Suprapubic skin (tissue), 3 donors: Measurements from ENCODE around the gene LGALS14.

ENCODE experiments used
- EP300 ChIP-seq: sonication (generic); formaldehyde crosslinking; IDR thresholded peaks from one replicate; pipeline ENCODE4 v1.6.1; 2017; ENCODE audit warnings: antibody characterized with exemption
- TF ChIP-seq, protein P1 (sequence below), 2 donors: fragments of 200-600 bp in 1 of 2; fragments of 450-650 bp in 1 of 2; sonication (generic) in 1 of 2; IDR thresholded peaks; one replicate each; pipeline ENCODE4 v1.5.1; 2016 to 2019; ENCODE audit warnings: antibody characterized with exemption in 2 of 2, mild to moderate bottlenecking in 1 of 2, moderate library complexity in 1 of 2

DNA sequence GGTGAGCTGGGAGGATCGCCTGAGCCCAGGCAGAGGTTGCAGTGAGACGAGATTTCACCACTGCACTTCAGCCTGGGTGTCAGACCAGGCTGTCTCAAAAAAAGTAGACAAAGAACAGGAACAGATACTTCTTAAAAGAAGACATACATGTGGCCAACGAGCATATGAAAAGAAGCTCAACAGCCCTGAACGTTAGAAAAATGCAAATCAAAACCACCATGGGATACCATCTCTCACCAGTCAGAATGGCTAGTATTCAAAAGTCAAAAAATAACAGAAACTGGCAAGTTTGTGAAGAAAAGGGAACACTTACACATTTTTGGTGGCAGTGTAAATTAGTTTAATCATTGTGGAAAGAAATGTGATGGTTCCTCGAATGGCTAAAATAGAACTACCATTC lies 3.0 kb upstream of the LGALS14 start:
- TF ChIP-seq, protein P1, sequence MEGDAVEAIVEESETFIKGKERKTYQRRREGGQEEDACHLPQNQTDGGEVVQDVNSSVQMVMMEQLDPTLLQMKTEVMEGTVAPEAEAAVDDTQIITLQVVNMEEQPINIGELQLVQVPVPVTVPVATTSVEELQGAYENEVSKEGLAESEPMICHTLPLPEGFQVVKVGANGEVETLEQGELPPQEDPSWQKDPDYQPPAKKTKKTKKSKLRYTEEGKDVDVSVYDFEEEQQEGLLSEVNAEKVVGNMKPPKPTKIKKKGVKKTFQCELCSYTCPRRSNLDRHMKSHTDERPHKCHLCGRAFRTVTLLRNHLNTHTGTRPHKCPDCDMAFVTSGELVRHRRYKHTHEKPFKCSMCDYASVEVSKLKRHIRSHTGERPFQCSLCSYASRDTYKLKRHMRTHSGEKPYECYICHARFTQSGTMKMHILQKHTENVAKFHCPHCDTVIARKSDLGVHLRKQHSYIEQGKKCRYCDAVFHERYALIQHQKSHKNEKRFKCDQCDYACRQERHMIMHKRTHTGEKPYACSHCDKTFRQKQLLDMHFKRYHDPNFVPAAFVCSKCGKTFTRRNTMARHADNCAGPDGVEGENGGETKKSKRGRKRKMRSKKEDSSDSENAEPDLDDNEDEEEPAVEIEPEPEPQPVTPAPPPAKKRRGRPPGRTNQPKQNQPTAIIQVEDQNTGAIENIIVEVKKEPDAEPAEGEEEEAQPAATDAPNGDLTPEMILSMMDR (IDR thresholded peaks at IDR 0.05) = no peak
- TF ChIP-seq EP300 = no peak
